Measurements from ENCODE around the gene DTD1.

DNA sequence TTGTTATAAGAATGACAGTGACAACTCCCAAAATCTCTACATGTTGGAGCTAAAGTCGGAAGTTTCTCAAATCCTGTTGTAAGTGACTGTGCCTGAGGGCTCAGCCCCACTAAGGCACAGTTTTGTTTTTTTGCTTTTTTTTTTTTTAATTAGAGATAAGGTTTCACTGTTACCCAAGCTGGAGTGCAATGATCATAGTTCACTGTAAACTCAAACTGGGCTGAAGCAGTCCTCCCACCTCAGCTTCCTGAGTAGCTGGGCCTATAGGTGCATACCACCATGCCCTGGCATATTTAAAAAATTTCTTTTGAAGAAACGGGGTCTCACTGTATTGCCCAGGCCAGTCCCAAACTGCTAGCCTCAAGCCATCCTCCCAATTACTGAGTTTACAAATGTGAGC is 96.9 kb downstream of the DTD1 start:
- TF ChIP-seq CTCF (IDR thresholded peaks at IDR 0.05), result no peak
- no peak for TF ChIP-seq POLR2A (IDR thresholded peaks at IDR 0.05)
